Activated CD4-positive, alpha-beta T cell treated with anti-CD3 and anti-CD28 coated beads for 36 hours (primary cell): ENCODE results near the gene ZNF213. TPM values are rescaled to one million over a fixed set of nuclear protein-coding genes. Genes with fewer than 3 reads are reported as not detected.

Experiments used
- ATAC-seq: fragments of 200-7000 bp; cut with Tn5 transposase; one replicate; pipeline ENCODE4 v1.10.0; 2021; ENCODE audit warnings: mild to moderate bottlenecking, moderate library complexity
- CTCF ChIA-PET: fragments of 350-600 bp; sonication (Branson Sonifier 250); formaldehyde crosslinking; loops from one replicate; lab custom pipeline; 2021; ENCODE audit warnings: antibody characterized with exemption; lab: Charles Lee
- POLR2A ChIA-PET: fragments of 350-600 bp; sonication (Branson Sonifier 250); formaldehyde crosslinking; loops from one replicate; lab custom pipeline; 2021; ENCODE audit warnings: antibody characterized with exemption, inconsistent platforms; lab: Charles Lee
- DNase-seq: peaks from one replicate; pipeline ENCODE4 v3.0.0-alpha.2; 2020
- H3K27ac Mint-ChIP-seq: one replicate; pipeline ENCODE4 v1.8.0; 2021; ENCODE audit warnings: mixed read lengths
- H3K27me3 Mint-ChIP-seq: one replicate; pipeline ENCODE4 v1.8.0; 2021; ENCODE audit warnings: mixed read lengths
- H3K36me3 Mint-ChIP-seq: one replicate; pipeline ENCODE4 v1.8.0; 2021; ENCODE audit warnings: low read depth, mixed read lengths
- H3K4me1 Mint-ChIP-seq: one replicate; pipeline ENCODE4 v1.8.0; 2021; ENCODE audit warnings: mixed read lengths
- H3K4me3 Mint-ChIP-seq: one replicate; pipeline ENCODE4 v1.8.0; 2021; ENCODE audit warnings: mild to moderate bottlenecking, moderate library complexity, mixed read lengths
- H3K9me3 Mint-ChIP-seq: one replicate; pipeline ENCODE4 v1.8.0; 2021; ENCODE audit warnings: low read depth, mixed read lengths
- intact Hi-C, 2 experiments: fragments of 100-400 bp; cut with DNase I in 1 of 2; cut with micrococcal nuclease in 1 of 2; formaldehyde crosslinking; loops; one replicate each; pipeline versions ENCODE4 v1.14.2 to v1.15.1; 2022 to 2024; cut with DNase I, micrococcal nuclease
- total RNA-seq, 2 experiments: library from RNA; stranded (reverse); gene quantifications; one replicate each; pipeline ENCODE4 v1.2.3, GENCODE V29; 2021

ZNF213 gene
- total RNA-seq, 2 experiments from 2014 or later = 7.6 to 8.3 TPM

DNA sequence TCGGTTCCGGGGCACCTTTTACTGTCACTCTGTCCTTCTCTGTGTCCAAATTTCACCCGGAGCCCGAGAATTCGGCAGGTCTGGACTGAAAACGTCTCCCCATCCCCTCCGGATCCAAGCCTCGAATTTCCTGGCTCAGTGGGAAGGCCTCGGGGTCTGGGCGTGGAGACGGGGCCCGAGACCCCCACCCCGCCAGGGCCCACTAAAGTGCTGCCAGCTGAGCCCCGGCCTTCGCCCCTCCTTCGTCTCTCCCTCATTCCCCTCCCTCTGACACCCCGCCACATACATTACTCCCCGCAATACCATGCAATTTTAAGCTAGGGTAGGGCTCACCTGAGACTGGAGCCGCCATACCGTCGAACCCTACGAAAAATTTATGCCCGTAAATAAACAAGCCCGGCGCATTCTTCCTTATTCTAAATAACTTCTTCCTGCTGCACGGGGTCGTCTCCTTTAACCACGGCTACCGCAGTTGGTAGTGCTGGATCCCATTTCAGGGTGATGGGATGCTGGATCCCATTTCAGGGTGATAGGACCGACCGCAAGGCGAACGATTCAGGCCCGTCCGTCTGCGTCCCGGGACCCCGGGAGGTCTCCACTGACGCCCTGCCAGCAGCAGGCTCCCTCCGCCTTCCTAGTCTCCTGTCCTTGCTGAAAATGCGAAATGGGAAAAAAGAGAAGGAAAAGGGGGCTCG is 48.8 kb downstream of the ZNF213 start:
- no peak for DNase-seq
- Mint-ChIP-seq H3K9me3 (no peaks in the 10 kb centered on the region), H3K4me1 (peaks cover 30% of the 10 kb centered on the region), H3K27ac (no peak overlapping the region), H3K4me3 (peak overlapping the region; percentile 60), H3K36me3 (peaks cover 5% of the 10 kb centered on the region), H3K27me3 (peaks cover 67% of the 10 kb centered on the region)
- ChIA-PET CTCF (interaction anchor here (0.6 to 2.3 kb wide), 4 partner anchors 12 to 125 kb away, joined by 3 to 14 read pairs (median 3); no protein-coding TSS in a partner anchor), POLR2A (interaction anchor here (1.1 kb wide), 1 partner anchor 34 kb away, joined by 3 read pairs; no protein-coding TSS in a partner anchor)
- no peak for ATAC-seq
- intact Hi-C loops = loop anchor here (1.0 to 5.0 kb wide), 5 partner anchors 8 to 325 kb away; partner anchors contain the start of gene CLUAP1 (in 1 of the 2)

DNA sequence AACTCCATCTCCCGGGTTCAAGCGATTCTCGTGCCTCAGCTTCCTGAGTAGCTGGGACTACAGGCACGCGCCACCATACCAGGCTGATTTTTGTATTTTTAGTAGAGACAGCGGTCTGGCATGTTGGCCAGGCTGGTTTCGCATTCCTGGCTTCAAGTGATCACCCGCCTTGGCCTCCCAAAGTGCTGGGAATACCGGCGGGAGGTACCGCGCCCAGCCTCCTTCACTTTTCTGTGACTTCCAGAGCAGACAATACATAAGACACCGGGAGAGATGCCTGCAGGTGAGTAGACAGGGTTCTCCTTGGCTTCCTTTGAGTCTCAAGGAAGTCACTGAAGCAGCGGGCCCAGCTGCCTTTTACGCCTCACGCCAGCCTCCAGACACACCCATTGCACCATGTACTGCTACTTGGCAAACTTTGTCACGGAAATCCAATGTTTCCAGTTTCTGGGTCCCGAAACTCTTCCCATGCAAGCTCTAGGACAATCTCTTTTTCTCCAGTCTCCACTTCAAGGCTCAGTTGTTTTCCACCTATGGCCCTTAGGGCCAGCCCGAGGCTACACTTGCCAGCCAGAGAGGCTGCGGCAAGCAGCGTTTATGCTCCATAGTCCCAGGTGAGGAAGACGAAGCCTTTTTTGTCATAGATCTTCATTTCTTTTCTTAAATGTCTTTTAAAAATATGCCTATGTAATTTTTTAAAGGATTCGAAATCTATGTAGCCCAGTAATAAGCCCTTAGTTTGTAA is 52.3 kb downstream of the ZNF213 start:
- POLR2A ChIA-PET = no interaction called here

DNA sequence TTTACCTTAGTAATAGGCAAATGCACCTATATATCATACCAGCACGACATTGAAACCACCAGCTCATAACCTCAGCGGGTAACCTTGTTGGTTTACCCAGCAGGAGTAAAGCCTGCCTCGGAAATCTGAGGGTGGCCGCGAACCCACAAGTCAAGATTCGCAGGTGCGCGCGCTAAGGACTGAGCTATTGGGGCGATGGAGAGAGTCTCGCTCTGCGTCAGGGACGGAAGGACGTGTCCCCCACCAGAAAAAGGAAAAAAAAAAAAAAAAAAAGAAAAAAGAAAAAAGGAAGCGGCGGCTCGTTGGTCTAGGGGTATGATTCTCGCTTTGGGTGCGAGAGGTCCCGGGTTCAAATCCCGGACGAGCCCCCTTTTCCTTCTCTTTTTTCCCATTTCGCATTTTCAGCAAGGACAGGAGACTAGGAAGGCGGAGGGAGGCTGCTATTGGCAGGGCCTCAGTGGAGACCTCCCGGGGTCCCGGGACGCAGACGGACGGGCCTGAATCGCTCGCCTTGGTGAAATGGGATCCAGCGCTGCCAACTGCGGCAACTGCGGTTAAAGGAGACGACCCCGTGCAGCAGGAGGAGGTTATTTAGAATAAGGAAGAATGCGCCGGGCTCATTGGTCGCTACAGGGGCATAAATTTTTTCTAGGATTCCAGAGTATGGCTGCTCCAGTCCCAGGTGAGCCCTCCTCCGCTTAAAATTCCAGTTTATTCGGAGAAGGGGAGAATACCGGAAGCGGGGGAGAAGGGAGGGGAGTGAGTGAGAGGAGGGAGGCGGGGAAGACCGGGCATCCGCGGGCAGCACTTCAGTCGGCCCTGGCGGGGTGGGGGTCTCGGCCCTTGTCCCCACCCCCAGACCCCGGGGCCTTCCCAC is 53.2 kb downstream of the ZNF213 start, which contains the start of gene OR1F1:
Gene OR1F1, plus strand, starts transcription at position 407 of the 877 bp plus-strand sequence.
- peak within 1 kb of the TSS; percentile 82 for H3K27ac Mint-ChIP-seq
- H3K9me3 Mint-ChIP-seq = peaks cover 1% of the 10 kb centered on the region
- peak; percentile 88 for DNase-seq
- H3K36me3 Mint-ChIP-seq = peaks cover 4% of the 10 kb centered on the region
- CTCF ChIA-PET = interaction anchor here (0.6 to 1.2 kb wide), 8 partner anchors 12 to 103 kb away, joined by 3 to 6 read pairs (median 4); no protein-coding TSS in a partner anchor
- peaks cover 57% of the 10 kb centered on the region for H3K4me1 Mint-ChIP-seq
- POLR2A ChIA-PET = interaction anchor here (1.3 to 1.4 kb wide), 2 partner anchors 18 to 38 kb away, joined by 3 to 5 read pairs; no protein-coding TSS in a partner anchor
- H3K27me3 Mint-ChIP-seq = peaks cover 66% of the 10 kb centered on the region
- peak; percentile 56 for ATAC-seq
- intact Hi-C loops = loop anchor here (1.0 to 2.0 kb wide), 5 partner anchors 13 to 313 kb away; partner anchors contain the start of genes CLUAP1 (in 1 of the 2) and ZNF200 (in 1 of the 2)
- peak within 1 kb of the TSS; percentile 69 for H3K4me3 Mint-ChIP-seq

More for the DNA sequence above, 52.3 kb downstream of the ZNF213 start:
- ATAC-seq (no peak), DNase-seq (no peak)
- Mint-ChIP-seq H3K27me3 (peaks cover 68% of the 10 kb centered on the region), H3K27ac (no peak overlapping the region), H3K9me3 (no peaks in the 10 kb centered on the region), H3K4me3 (no peak overlapping the region), H3K4me1 (peaks cover 62% of the 10 kb centered on the region), H3K36me3 (peaks cover 7% of the 10 kb centered on the region)
- intact Hi-C loops = no loop called here
- CTCF ChIA-PET = interaction anchor here (1.0 to 1.1 kb wide), 3 partner anchors 11 to 39 kb away, joined by 3 to 5 read pairs (median 4); no protein-coding TSS in a partner anchor

DNA sequence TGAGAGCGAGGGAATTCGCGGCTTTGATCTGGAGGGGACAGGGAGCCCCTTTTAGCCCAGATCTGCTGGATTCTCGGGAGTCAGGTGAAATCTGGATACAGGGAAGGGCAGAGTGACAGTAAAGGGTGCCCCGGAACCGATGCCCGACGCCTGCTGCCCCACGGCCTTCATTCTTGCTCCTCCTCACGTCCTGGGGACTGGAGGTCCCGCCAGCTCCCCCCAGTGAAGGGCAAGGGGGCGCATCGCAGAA is 53.8 kb downstream of the ZNF213 start:
- Mint-ChIP-seq H3K27ac (peak overlapping the region; percentile 72), H3K4me1 (peaks cover 51% of the 10 kb centered on the region), H3K4me3 (peak overlapping the region; percentile 69), H3K9me3 (peaks cover 1% of the 10 kb centered on the region), H3K27me3 (peaks cover 66% of the 10 kb centered on the region), H3K36me3 (peaks cover 4% of the 10 kb centered on the region)
- ATAC-seq (peak; percentile 2), DNase-seq (no peak)
- CTCF ChIA-PET = interaction anchor here (0.7 to 1.2 kb wide), 6 partner anchors 34 to 130 kb away, joined by 3 to 6 read pairs (median 4); no protein-coding TSS in a partner anchor
- intact Hi-C loops = loop anchor here (1.0 to 2.0 kb wide), 5 partner anchors 14 to 312 kb away; partner anchors contain the start of genes CLUAP1 (in 1 of the 2) and ZNF200 (in 1 of the 2)
- POLR2A ChIA-PET = interaction anchor here (0.6 to 1.4 kb wide), 3 partner anchors 18 to 44 kb away, joined by 3 to 5 read pairs (median 3); no protein-coding TSS in a partner anchor

DNA sequence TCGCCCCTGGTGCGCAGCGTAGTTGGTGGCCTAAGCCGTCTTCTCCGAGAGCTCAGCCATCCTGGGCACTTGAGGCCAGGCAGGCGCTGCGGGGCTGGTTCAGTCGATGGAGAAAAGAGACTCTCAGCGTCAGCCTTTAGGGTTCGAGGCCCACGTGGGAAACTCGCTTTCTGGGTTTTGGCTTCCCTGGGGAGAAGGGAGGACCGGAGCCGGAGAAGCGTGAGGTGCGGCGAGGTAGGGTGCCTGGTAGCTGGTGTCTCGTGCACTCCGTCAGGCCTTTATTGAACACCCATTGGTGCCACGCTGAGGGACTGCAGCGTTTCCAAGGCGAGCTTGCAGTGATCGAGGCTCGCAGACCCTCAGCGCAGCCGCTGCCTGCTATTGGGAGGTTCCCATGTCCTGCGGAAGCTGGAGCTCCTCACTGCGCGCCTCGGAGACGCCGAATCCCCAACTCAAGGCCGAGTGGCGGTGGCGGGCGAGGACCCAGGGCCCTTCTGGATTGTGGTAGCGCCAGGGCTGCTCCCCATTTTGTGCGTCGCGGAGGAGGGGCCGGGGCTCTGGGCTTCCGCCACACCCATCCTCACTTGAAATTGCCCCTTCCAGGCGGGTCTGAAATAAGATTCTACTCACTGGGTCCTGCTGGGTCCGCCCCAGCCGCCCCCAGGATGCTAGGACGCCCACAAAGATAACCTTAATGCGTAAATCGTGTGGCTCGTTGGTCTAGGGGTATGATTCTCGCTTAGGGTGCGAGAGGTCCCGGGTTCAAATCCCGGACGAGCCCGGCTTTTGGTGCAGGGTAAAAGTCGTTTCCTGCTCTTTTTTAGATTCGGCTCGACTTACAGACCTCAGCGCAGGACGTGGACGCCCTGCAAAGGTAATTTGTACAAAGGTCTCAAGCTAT is 54.3 kb downstream of the ZNF213 start:
- Mint-ChIP-seq H3K27me3 (peaks cover 66% of the 10 kb centered on the region), H3K27ac (peak overlapping the region; percentile 72), H3K4me1 (peaks cover 46% of the 10 kb centered on the region), H3K9me3 (peaks cover 1% of the 10 kb centered on the region), H3K4me3 (peak overlapping the region; percentile 69), H3K36me3 (peaks cover 4% of the 10 kb centered on the region)
- intact Hi-C loops = loop anchor here (1.0 to 2.0 kb wide), 8 partner anchors 14 to 312 kb away; partner anchors contain the start of genes CLUAP1 (in 1 of the 2), ZNF200 (in 1 of the 2) and ZNF263 (in 1 of the 2)
- CTCF ChIA-PET = interaction anchor here (0.7 to 1.4 kb wide), 7 partner anchors 17 to 131 kb away, joined by 3 to 6 read pairs (median 4); no protein-coding TSS in a partner anchor
- ATAC-seq (peak; percentile 42), DNase-seq (peak; percentile 78)
- POLR2A ChIA-PET = interaction anchor here (0.6 to 1.4 kb wide), 3 partner anchors 19 to 43 kb away, joined by 3 to 5 read pairs (median 3); no protein-coding TSS in a partner anchor

DNA sequence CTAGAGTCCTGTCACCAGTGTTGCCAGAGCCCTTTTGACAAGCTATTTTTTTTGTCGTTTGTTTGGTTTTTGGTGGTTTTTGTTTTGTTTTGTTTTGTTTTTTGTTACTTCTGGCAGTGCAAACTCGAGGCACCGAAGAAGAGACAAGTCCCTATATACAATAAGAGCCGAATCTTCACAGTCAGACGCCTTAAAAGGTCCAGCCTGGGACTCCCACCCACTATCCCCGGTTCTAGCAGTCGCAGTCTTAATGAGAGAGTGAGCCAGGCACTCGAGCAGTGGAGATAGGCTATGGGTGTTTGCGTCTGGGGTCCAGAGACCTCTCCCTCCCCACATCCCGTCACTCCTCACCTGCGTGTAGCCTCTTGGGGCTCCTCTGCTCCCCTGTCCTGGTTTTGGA is 55.0 kb downstream of the ZNF213 start:
- ATAC-seq (no peak), DNase-seq (no peak)
- ChIA-PET CTCF (interaction anchor here (1.0 to 1.7 kb wide), 3 partner anchors 16 to 131 kb away, joined by 3 to 4 read pairs (median 4); no protein-coding TSS in a partner anchor), POLR2A (interaction anchor here (1.4 kb wide), 1 partner anchor 19 kb away, joined by 3 read pairs; no protein-coding TSS in a partner anchor)
- peak overlapping the region; percentile 72 for H3K27ac Mint-ChIP-seq
- peak overlapping the region; percentile 69 for H3K4me3 Mint-ChIP-seq
- peaks cover 69% of the 10 kb centered on the region for H3K27me3 Mint-ChIP-seq
- peaks cover 43% of the 10 kb centered on the region for H3K4me1 Mint-ChIP-seq
- peaks cover 1% of the 10 kb centered on the region for H3K9me3 Mint-ChIP-seq
- peaks cover 4% of the 10 kb centered on the region for H3K36me3 Mint-ChIP-seq
- intact Hi-C loops = loop anchor here (1.0 to 5.0 kb wide), 8 partner anchors 15 to 311 kb away; partner anchors contain the start of genes CLUAP1 (in 1 of the 2), ZNF200 (in 1 of the 2) and ZNF263 (in 1 of the 2)

DNA sequence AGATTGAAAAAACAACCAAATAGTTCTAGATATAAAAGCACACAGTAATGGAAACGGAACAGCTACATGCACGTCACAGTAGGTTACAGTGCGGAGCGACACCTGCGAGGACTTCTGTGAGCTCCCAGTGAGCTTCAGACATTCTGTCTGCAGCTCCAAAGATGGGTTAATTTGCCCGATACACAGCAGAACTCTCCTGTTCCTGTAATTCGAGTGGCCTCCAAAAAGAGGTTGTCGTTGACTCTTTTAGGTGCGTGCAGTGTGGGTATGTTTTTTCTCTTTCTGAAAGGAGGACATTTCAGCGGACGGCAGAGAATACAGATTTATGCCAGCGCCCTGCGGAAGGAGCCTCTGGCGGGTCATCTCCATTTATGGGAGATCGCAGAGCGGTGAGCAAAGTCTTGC is 56.1 kb downstream of the ZNF213 start:
- peak overlapping the region; percentile 56 for H3K27ac Mint-ChIP-seq
- POLR2A ChIA-PET = no interaction called here
- ATAC-seq (no peak), DNase-seq (peak; percentile 51)
- H3K4me3 Mint-ChIP-seq = peak overlapping the region; percentile 69
- intact Hi-C loops = loop anchor here in 1 of 2 experiments (5.0 kb wide), 1 partner anchor 271 kb away; no protein-coding TSS in a partner anchor
- peaks cover 4% of the 10 kb centered on the region for H3K36me3 Mint-ChIP-seq
- H3K9me3 Mint-ChIP-seq = peaks cover 1% of the 10 kb centered on the region
- H3K27me3 Mint-ChIP-seq = peaks cover 68% of the 10 kb centered on the region
- peaks cover 43% of the 10 kb centered on the region for H3K4me1 Mint-ChIP-seq
- CTCF ChIA-PET = interaction anchor here (0.9 to 1.7 kb wide), 4 partner anchors 10 to 40 kb away, joined by 3 to 5 read pairs (median 4); no protein-coding TSS in a partner anchor
